MV-4-11 (cell line): ENCODE measurements around the gene CLDN14.
A peak's percentile ranks its signal among the peaks of the same experiment; 100 is the strongest.

ENCODE experiments used
- DNase-seq: peaks from one replicate; lab custom pipeline; 2025; lab: John Stamatoyannopoulos, UW

The CLDN14 gene

DNA sequence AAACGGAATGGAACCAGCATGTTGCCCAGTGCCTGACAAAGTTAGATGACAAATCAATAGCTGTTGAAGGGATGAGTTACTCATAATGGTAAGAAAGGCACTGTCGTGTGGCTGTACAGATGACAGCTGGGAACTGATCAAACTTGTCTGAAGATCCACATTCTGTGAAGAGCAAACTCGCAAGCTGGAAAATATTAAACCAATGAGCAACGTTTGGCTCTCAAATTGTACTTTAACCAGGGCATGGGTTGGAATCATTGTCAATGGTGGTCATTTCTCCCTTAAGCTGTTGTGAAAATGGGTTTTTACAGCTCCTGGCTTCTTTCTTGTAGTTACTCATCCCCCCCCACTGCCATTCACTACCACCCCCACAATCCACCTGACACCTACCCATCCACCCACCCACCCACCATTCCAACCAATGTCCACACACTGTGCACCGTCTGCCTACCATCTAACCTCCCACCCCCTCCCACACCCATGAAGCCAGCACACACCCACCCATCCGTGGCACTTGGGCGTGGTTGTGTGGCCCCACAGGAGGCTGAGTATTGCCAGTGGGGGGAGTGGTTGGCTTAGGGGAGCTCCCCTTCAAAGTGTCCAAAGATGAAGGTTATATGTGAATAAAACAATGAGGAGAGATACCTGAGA, 46.7 kb downstream of the CLDN14 start:
- DNase-seq, result no peak

DNA sequence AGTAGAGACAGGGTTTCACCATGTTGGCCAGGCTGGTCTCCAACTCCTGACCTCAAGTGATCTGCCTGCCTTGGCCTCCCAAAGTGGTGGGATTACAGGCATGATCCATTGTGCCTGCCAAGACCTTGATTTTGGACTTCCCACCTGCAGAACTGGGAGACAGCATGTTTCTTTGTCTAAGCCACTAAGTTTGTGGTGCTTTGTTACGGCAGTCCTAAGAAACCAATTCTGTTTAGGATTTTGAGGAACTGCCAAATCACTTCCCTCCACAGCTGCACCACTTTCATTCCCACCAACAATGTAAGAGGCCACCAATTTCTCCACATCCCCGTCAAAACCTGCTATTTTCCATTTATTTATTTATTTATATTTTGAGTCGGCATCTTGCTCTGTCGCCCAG, 48.7 kb downstream of the CLDN14 start:
- peak; percentile 31 for DNase-seq

DNA sequence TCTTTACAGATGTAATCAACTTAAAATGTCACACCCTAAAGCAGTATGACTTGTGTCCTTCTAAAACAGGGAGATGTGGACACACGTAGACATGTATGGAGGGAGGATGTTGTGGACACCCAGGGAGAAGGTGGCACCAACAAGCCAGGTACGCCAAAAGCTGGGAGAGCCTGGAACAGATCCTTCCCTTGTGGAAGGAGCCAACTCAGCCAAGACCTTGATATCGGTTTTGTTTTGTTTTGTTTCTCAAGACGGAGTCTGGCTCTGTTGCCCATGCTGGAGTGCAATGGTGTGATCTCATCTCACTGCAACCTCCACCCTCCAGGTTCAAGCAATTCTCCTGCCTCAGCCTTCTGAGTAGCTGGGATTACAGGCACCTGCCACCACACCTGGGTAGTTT, 49.1 kb downstream of the CLDN14 start:
- DNase-seq, result no peak

DNA sequence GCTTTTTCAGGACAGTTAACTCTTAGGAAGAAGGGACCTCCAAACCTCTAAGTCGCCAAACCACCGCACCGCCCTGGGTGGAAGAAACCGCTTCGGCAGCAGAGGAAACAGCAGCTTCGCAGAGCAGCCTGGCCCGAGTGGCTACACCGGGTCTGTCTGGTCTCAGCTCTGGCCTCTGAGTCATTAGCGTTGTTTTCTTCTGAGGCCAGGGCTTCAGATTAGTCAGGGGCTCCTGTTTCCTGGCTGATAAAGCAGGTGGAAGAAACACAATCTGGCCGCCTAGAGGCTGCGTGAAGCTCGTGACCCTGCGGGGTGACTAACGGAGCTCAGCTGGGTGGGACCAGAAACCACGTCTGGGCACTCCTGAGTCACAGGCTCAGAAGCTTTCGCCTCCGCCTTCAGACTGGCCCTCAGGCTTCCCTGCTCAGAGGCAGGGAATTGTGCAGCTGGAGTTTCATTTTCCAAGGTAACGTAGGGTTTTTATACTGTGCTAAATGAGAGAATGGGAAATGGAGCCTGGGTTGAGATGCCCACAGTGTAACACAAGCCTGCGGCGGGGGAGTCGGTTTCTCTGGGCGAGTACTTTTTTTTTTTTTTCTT, 49.9 kb downstream of the CLDN14 start:
- peak; percentile 87 for DNase-seq

DNA sequence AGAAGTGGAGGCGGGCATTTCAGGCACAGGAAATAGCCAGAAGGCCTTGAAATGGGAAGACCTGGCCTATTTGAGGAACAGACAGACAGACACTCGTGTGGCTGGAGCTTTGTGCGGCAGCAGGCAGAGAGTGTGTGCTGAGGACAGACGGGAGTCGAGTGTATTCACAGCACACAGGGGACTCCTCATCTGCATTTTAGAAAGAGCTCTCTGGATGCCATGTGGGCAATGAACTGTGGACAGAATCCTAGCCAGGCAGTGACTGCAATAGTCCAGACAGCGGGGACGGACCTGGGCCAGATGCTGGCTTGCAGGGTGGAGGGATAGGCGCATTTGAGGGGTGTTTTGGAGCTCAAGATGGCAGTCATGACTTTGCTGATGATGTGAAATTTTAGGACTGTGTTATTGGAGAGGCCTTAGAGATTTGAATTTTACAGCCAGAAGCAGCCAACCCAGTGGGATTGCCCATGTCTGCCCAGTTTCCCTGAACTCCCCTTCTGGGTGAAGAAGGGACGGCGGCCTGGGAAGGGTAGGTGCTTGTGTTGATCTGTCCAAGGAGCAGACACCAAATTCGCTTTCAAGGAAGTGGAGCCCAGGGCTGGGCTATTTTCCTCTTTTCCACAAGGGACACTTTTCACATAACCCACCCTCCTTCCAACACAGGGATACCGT, 51.0 kb downstream of the CLDN14 start:
- DNase-seq, result no peak

DNA sequence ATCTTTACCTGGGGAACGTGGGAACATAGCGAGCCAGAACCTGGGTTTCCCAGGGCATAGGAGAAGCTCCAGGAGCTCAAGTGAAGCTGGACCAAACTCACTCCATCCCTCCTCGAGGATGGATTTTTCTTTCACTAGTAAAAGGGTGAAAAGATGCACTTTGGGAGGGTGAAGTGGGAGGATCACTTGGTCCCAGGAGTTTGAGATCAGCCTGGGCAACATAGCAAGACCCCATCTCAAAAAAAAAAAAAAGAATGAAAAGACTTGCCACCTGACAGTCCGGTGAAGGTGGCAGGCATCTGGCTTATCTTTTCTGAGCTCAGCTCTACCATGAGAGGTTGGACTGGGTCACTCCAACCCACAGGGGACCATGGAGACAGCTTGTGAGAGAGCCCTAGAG, 52.4 kb downstream of the CLDN14 start:
- no peak for DNase-seq

DNA sequence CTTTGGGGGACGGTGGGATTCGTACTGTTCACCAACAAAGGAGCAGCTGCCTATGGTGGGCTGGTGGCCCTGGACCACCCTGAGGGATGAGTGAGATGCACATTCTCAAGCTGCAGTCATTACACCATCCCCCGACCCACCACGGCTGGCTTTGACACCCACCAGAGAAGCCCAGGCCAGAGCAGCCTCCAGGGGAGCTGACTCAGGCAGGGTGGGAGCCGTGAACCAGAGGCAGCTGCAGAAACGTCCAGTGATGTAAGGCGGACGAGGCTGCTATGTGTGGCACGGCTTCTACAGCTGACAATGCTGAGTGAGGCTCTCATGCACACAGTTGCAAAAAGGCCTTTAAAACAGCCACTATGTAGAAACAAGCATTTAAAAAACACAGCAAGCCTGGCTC, 54.6 kb downstream of the CLDN14 start:
- DNase-seq, result no peak

DNA sequence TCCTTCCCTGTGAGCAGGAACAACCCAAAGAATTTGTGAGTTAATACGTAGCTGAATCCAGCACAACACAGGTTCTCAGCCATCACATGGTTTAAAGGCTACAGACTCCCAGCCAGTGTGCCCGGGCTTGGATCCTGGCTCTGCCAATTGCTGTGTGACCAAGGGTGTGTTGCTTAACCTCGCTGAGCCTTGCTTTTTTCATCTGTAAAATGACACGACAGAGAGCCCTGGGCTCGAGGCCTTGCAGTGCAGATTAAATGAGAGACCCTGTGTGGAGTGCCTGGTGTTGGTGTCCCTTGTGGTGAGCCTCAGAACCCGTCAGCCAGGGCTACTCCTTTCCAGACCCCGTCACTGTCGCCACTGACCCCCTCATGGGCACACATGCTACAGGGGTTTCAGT, 55.3 kb downstream of the CLDN14 start:
- DNase-seq, result no peak

DNA sequence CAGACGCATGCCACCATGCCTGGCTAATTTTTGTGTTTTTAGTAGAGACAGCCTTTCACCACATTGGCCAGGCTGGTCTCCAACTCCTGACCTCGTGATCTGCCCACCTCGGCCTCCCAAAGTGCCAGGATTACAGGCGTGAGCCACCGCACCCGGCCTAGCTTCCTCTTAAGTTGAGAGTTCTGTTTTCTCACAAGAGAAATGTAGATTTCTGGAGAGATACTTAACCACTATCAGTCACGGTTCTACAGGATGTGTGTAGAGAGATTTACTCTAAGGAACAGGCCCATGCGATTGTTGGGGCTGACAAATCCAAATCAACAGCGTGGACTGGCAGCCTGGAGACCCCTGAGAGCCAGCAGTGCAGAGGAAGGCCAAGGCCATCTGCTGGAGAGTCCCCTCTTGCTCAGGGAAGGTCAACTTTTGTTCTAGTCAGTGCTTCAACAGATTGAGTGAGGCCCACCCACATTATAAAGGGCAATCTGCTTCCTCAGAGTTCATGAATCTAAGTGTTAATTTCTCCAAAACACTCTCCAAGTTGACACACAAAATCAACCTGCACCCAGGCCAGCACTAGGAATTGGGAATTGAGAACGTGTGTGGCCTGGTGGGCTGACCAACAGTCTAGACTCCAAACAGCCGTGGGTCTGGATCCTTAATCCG, 56.0 kb downstream of the CLDN14 start:
- no peak for DNase-seq

DNA sequence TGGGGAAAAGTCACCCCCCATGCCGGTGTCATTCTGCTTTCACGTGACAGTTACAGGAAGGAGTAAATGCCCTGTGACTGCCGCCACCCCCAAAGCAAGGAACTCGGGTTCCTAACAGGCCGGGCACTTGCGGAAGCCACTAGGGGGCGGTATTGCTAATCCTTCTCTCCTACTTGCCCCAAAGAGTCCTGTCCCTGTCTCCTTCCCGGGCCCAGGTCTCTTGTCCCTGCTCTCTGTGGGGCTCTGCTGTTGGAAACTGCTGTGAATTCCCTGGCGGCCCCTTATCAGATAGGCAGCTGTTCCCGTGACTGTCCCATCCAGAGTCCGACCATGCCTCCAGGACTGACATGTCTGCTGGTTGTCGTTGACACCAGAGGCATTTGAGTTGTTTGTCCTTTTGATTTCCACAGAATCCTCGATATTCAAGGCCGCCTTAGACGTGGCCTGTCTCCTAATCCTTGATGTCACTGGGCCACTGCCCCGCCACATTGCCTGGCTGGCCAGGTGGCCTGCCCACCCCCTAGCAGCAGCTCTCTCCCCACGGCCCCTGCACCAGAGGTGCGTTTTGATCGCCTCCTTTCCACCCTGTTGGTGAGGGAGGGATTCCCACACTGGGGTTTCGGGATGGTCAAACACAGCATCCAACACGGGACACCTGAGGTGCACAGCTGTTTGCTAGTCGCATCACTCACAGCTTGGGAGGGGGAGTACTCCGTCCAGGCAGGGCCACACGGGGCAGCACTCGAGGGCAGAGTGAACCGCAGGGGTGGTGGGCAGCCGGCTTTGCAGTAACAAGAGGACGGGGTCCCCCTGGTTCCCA, 57.4 kb downstream of the CLDN14 start:
- DNase-seq, result peak; percentile 28

DNA sequence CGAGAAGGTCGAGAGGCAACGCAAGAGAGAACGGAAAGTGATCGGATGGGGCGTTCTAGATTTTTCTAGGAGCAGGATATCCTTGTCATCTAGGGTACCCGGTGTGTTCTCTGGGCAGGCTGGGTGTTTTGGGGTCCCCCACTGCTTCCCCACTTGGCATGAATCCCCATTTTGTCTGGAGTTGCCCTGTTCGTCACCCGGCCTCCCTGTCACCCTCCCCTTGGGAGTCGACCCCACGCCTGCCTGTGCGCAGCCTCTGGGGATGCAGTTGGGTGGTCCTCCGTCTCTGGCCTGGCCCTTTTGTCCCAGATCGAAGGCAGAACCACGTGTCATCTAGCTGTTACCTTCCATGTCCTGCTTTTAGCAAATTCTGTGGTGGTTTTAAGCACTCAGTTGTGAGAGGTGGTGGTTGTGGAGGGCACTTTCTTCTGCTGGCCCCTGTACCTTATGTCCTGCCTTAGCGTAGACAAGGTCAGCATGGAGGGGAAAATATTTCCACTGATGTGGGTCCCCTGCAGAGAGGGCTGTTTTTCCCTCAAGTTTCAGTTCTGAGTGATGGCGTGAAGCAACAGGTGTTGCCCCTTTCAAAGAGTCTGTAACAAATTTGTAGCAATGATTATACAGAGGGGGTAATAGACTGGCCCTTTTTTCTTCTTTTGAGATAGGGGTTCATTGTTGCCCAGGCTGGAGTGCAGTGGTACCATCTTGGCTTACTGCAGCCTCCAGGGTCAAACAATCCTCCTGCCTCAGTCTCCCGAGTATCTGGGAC, 59.2 kb downstream of the CLDN14 start:
- no peak for DNase-seq

DNA sequence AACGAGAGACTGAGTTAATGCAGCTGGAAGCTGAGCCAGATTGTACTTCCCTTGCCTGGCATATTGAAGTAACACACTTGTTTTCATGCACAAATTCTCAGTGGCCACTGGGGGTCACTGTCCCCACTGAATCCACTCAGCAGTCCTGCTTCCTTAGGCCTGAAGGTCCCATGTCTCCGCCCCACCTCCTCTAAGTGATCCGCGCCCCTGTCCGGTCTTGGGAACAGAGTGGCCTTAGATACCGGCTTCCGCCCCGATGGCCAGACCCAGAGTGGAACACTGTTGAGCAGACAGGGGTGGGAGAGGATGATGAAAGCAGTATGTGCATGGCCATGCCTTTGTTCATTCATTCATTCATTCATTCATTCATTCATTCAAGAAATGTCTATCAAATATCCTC, 59.9 kb downstream of the CLDN14 start:
- DNase-seq, result peak; percentile 65

DNA sequence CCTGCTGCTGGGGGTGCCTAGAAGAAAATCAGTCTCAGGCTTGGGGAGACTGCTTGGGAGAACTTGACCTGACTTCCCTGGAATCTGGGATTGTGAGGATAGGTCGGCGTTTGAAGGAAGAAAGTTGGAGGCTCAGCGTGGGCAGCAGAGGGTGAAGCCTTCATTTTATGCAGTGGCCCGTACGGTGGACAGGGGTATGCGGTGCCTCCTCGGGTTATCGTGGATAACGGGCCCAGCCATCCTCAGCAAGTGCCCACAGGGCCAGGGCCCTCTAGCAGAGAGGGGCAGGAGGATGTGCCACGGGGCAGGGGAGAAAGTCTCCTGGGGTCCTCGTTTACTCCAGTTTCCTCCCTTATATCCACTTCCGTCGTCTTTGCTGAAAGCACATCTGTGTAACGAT, 60.7 kb downstream of the CLDN14 start:
- DNase-seq, result no peak

DNA sequence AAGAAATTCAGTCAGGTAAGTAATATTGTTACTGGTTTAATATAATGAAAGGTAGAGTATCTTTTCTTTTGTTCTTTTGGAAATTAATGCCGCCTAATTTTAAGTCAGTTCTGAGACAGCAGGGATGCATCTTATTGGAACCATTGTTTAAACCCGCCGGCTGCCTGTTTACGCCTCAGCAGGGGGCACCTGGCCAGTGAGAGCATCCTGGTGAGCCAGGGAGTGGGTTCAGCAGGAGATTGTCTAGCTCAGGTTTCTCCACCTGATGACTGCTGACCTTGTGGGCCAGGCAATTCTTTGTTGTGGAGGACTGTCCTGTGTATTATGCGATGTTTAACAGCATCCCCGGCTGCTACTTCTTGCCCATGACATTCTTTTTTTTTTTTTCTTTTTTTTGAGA, 64.5 kb downstream of the CLDN14 start:
- DNase-seq, result no peak

DNA sequence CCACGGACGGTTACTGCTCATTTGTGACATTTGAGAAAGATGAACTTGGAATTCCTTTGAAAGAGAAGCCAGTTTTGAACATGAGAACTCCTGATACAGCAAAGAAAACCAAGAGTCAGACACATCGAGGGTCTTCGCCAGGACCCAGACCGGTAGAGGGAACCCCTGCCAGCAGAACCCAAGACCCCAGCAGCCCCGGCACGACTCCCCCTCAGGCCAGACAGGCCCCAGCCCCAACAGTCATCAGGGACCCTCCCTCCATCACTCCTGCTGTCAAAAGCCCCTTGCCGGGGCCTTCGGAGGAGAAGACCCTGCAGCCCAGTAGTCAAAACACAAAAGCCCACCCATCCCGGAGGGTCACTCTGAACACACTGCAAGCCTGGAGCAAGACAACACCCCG, 67.0 kb downstream of the CLDN14 start:
- DNase-seq, result no peak

DNA sequence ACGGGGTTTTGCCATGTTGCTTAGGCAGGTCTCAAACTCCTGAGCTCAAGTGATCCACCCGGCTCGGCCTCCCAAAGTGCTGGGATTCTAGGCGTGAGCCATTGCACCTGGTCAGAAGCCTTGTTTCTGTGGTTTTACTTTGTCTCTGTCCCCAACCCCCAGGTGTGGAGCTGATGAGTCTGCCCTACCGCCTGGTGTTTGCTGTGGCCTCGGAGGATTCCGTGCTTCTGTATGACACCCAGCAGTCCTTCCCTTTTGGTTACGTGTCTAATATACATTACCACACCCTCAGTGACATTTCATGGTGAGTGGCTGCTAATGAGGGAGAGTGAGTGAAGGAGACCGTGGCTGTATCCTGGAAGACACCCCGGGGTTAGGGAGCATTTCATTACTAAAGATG, 68.6 kb downstream of the CLDN14 start:
- DNase-seq, result no peak
